OCI-LY3 (cell line): Measurements from ENCODE around the gene CLEC4M.

Experiments
- H2AFZ ChIP-seq: fragments of 200-600, 300-600 bp; shearing (Covaris generic); 2 replicates; pipeline ENCODE4 v1.6.0; 2014; ENCODE audit warnings: antibody characterized with exemption, low read depth, low read length
- H3K27ac ChIP-seq: fragments of 200-600, 300-600 bp; sonication (generic); 2 replicates; pipeline ENCODE4 v1.5.1; 2014; ENCODE audit warnings: mild to moderate bottlenecking, low read length, moderate library complexity, mixed read lengths
- H3K27me3 ChIP-seq: fragments of 200-600, 300-600 bp; sonication (generic); 2 replicates; pipeline ENCODE4 v1.6.1; 2014; ENCODE audit warnings: low read depth, low read length, mixed read lengths
- H3K36me3 ChIP-seq: fragments of 200-600, 300-600 bp; sonication (generic); replicated peaks from 2 replicates; pipeline ENCODE3; 2014; ENCODE audit warnings: low read depth, low read length, mixed read lengths
- H3K4me1 ChIP-seq: fragments of 300-600, 200-600 bp; sonication (generic); 2 replicates; pipeline ENCODE4 v1.6.1; 2014; ENCODE audit warnings: low read length, mixed read lengths
- H3K4me2 ChIP-seq: fragments of 200-600, 300-600 bp; sonication (generic); 2 replicates; pipeline ENCODE4 v1.6.1; 2014; ENCODE audit warnings: low read length, mixed read lengths
- H3K4me3 ChIP-seq: fragments of 300-600, 200-600 bp; sonication (generic); 2 replicates; pipeline ENCODE4 v1.5.1; 2014; ENCODE audit warnings: antibody characterized with exemption, mild to moderate bottlenecking, low read length, moderate library complexity
- H3K79me2 ChIP-seq: fragments of 300-600, 200-600 bp; shearing (Covaris generic); 2 replicates; pipeline ENCODE4 v1.6.1; 2014; ENCODE audit warnings: mild to moderate bottlenecking, low read length, mixed read lengths
- H3K9ac ChIP-seq: fragments of 300-600, 200-600 bp; shearing (Covaris generic); 2 replicates; pipeline ENCODE4 v1.6.0; 2014; ENCODE audit warnings: mild to moderate bottlenecking, low read length, moderate library complexity
- H3K9me3 ChIP-seq: fragments of 200-600, 300-600 bp; shearing (Covaris generic); 2 replicates; pipeline ENCODE4 v1.6.1; 2014; ENCODE audit warnings: low read length, mixed read lengths; ENCODE audit not compliant: insufficient read depth
- H4K20me1 ChIP-seq: fragments of 200-600, 300-600 bp; sonication (generic); 2 replicates; pipeline ENCODE4 v1.6.1; 2016; ENCODE audit warnings: low read length, mixed read lengths; ENCODE audit not compliant: insufficient read depth
- CTCF ChIP-seq: fragments of 200-600, 300-600 bp; sonication (generic); IDR thresholded peaks from 2 replicates; pipeline ENCODE4 v1.5.1; 2014; ENCODE audit warnings: antibody characterized with exemption, low read length, low read depth
- EZH2phosphoT487 ChIP-seq: fragments of 200-600 bp; shearing (Covaris generic); IDR thresholded peaks from 2 replicates; pipeline ENCODE4 v1.6.1; 2018; ENCODE audit warnings: antibody characterized with exemption, mixed run types, low read depth

Gene CLEC4M

GRCh38 chr19:7817801-7818200 is 54.8 kb downstream of the CLEC4M start:
- H3K27me3 ChIP-seq = peaks cover 44% of the 10 kb centered on the region
- H3K9me3 ChIP-seq = peaks cover 10% of the 10 kb centered on the region
- no peaks in the 10 kb centered on the region for H4K20me1 ChIP-seq
- TF ChIP-seq EZH2phosphoT487 (no peak), CTCF (no peak)
- no peak overlapping the region for H3K4me2 ChIP-seq
- no peak overlapping the region for H3K27ac ChIP-seq
- no peaks in the 10 kb centered on the region for H3K79me2 ChIP-seq
- no peak overlapping the region for H2AFZ ChIP-seq
- peaks cover 9% of the 10 kb centered on the region for H3K4me1 ChIP-seq
- peaks cover 6% of the 10 kb centered on the region for H3K36me3 ChIP-seq
- H3K4me3 ChIP-seq = no peak overlapping the region
- no peak overlapping the region for H3K9ac ChIP-seq

GRCh38 chr19:7818806-7819205 is 55.8 kb downstream of the CLEC4M start:
- Histone ChIP-seq H3K4me1 (peaks cover 9% of the 10 kb centered on the region), H2AFZ (no peak overlapping the region), H3K27me3 (peaks cover 42% of the 10 kb centered on the region), H3K79me2 (no peaks in the 10 kb centered on the region), H3K9me3 (peaks cover 10% of the 10 kb centered on the region), H3K9ac (no peak overlapping the region), H3K27ac (no peak overlapping the region), H3K4me3 (no peak overlapping the region), H3K36me3 (peaks cover 6% of the 10 kb centered on the region), H4K20me1 (no peaks in the 10 kb centered on the region), H3K4me2 (no peak overlapping the region)
- no peak for TF ChIP-seq EZH2phosphoT487
- no peak for TF ChIP-seq CTCF
